GM23338 (cell line): Measurements from ENCODE around the gene CASS4.

Experiments used
- EZH2 ChIP-seq: fragments of 200-600 bp; sonication (generic); IDR thresholded peaks from one replicate; pipeline ENCODE4 v1.8.0; 2017; ENCODE audit warnings: antibody characterized with exemption, mild to moderate bottlenecking, low read depth; ENCODE audit not compliant: unreplicated experiment
- EZH2phosphoT487 ChIP-seq: fragments of 200-600 bp; sonication (generic); IDR thresholded peaks from one replicate; pipeline ENCODE4 v1.8.1; 2018; ENCODE audit warnings: antibody characterized with exemption; ENCODE audit not compliant: unreplicated experiment
- POLR2AphosphoS5 ChIP-seq: IDR thresholded peaks from 2 replicates; pipeline ENCODE4 v1.6.1; 2016; ENCODE audit warnings: antibody characterized with exemption, low read depth
- ZNF331 ChIP-seq: fragments of 250-450 bp; sonication (Bioruptor Pico); IDR thresholded peaks from 2 replicates; pipeline ENCODE4 v1.5.0; 2020; ENCODE audit warnings: low read depth, mild to moderate bottlenecking, moderate library complexity
- TF ChIP-seq, protein P1 (sequence below), 2 experiments: fragments of 200-600 bp in 1 of 2; sonication (generic) in 1 of 2; conservative IDR thresholded peaks; 2 replicates each; pipeline versions ENCODE4 v1.5.1 to v1.6.1; 2016 to 2017; ENCODE audit warnings: antibody characterized with exemption in 2 of 2, low read depth in 2 of 2, mild to moderate bottlenecking in 2 of 2, moderate library complexity in 1 of 2
- TF ChIP-seq, protein P2 (sequence below): IDR thresholded peaks from one replicate; pipeline ENCODE4 v1.6.1; 2018; ENCODE audit warnings: antibody characterized with exemption; ENCODE audit not compliant: unreplicated experiment

DNA sequence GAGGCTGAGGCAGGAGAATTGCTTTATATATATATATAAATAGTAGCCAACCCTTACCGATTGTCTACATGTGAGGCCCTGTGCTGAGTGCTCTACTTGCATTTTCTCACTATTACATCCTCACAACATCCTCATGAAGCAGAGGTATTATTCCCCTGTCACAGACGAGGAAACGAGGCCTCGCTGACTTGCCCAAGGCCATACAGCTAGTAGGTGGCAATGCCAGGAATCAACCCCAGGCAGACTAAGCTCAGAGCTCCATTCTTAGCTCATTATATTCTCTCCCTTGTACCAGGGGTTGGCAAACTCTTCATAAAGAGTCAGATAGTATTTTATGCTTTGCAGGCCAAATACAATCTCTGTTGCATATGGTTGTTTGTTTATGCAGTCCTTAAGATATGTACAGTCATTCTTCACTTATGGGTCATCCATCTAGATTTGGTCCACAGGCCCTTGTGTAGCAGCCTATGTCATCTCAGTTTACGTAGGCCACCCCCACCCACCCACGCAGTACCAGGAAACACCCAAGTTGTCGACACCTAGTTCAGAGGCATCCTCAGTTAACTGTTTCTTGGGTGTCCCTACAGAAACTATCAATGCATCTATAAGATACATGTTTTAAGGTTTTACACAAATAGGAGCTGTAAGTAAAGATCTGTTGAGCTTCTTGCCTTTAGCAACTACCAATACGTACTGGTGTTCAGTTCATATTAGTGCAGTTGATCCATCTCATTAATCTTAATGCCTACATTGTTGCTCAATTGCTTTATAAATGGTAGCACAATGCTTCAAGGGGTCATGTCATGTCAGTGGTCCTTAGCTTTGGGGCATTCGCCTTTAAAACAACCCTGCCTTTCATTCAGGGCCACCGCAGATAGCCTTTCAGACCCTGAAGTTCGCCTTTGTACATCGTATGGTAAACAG is 3.0 kb downstream of the CASS4 start:
- TF ChIP-seq, protein P1, sequence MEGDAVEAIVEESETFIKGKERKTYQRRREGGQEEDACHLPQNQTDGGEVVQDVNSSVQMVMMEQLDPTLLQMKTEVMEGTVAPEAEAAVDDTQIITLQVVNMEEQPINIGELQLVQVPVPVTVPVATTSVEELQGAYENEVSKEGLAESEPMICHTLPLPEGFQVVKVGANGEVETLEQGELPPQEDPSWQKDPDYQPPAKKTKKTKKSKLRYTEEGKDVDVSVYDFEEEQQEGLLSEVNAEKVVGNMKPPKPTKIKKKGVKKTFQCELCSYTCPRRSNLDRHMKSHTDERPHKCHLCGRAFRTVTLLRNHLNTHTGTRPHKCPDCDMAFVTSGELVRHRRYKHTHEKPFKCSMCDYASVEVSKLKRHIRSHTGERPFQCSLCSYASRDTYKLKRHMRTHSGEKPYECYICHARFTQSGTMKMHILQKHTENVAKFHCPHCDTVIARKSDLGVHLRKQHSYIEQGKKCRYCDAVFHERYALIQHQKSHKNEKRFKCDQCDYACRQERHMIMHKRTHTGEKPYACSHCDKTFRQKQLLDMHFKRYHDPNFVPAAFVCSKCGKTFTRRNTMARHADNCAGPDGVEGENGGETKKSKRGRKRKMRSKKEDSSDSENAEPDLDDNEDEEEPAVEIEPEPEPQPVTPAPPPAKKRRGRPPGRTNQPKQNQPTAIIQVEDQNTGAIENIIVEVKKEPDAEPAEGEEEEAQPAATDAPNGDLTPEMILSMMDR (conservative IDR thresholded peaks at IDR 0.05; ENCODE audit: low read depth in 2 of 2): no peak
- TF ChIP-seq, protein P2, sequence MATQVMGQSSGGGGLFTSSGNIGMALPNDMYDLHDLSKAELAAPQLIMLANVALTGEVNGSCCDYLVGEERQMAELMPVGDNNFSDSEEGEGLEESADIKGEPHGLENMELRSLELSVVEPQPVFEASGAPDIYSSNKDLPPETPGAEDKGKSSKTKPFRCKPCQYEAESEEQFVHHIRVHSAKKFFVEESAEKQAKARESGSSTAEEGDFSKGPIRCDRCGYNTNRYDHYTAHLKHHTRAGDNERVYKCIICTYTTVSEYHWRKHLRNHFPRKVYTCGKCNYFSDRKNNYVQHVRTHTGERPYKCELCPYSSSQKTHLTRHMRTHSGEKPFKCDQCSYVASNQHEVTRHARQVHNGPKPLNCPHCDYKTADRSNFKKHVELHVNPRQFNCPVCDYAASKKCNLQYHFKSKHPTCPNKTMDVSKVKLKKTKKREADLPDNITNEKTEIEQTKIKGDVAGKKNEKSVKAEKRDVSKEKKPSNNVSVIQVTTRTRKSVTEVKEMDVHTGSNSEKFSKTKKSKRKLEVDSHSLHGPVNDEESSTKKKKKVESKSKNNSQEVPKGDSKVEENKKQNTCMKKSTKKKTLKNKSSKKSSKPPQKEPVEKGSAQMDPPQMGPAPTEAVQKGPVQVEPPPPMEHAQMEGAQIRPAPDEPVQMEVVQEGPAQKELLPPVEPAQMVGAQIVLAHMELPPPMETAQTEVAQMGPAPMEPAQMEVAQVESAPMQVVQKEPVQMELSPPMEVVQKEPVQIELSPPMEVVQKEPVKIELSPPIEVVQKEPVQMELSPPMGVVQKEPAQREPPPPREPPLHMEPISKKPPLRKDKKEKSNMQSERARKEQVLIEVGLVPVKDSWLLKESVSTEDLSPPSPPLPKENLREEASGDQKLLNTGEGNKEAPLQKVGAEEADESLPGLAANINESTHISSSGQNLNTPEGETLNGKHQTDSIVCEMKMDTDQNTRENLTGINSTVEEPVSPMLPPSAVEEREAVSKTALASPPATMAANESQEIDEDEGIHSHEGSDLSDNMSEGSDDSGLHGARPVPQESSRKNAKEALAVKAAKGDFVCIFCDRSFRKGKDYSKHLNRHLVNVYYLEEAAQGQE: no peak
- TF ChIP-seq EZH2: no peak
- no peak for TF ChIP-seq POLR2AphosphoS5
- no peak for TF ChIP-seq EZH2phosphoT487
- TF ChIP-seq ZNF331 (CRISPR knock-in tag): no peak
